K562 (cell line): ENCODE measurements around the gene LYZL4. TPM values are rescaled to one million over a fixed set of nuclear protein-coding genes. Genes with fewer than 3 reads are reported as not detected.

Experiments
- ATAC-seq: fragments of 200-7000 bp; cut with Tn5 transposase; 3 replicates; pipeline ENCODE4 v1.9.1; 2020; ENCODE audit warnings: moderate library complexity
- BruUV-seq: library from RNA; stranded (reverse); fragments of 400-500 nt; replicated peaks from 2 replicates; lab custom pipeline; 2021; lab: Mats Ljungman, UMichigan
- CTCF ChIA-PET: fragments of 300-600 bp; formaldehyde crosslinking; extraction: SDS; loops from one replicate; lab custom pipeline; 2021; ENCODE audit warnings: low intra/inter-chr PET ratio; lab: Yijun Ruan, JAX
- POLR2A ChIA-PET: fragments of 300-600, 350-650 bp; sonication (Branson Sonifier 250); formaldehyde crosslinking; extraction: SDS; loops from one replicate; lab custom pipeline; 2021; ENCODE audit warnings: antibody characterized with exemption, inconsistent platforms; lab: Yijun Ruan, JAX
- DNase-seq, 4 experiments: peaks; one replicate each; pipeline versions ENCODE4 v3.0.0 to v3.0.0-alpha.2; 2011 to 2018; ENCODE audit warnings: low spot score in 3 of 4, mixed read lengths in 3 of 4; ENCODE audit errors: extremely low read depth in 1 of 4
- FAIRE-seq: peaks from 2 replicates; lab custom pipeline; 2011; peaks lifted over from hg19 to GRCh38; lab: Jason Lieb, UNC
- H2AFZ ChIP-seq: 2 replicates; pipeline ENCODE4 v1.6.0; 2011; ENCODE audit warnings: low read depth, low read length, control low read depth, inconsistent platforms
- H3K27ac ChIP-seq: fragments of 200-600 bp; 3 replicates; pipeline ENCODE4 v1.8.0; 2011; ENCODE audit warnings: low read depth, mild to moderate bottlenecking, control low read depth, inconsistent platforms, low read length, moderate library complexity, mixed read lengths; ENCODE audit errors: extremely low read depth
- H3K27me3 ChIP-seq, 2 experiments: fragments of 300-600 bp in 1 of 2; 2 replicates in 1 of 2; 3 replicates in 1 of 2; pipeline versions ENCODE4 v1.6.0 to v1.8.0; 2011; ENCODE audit warnings: inconsistent platforms in 2 of 2, low read length in 2 of 2, mild to moderate bottlenecking in 1 of 2, mixed read lengths in 1 of 2, moderate library complexity in 1 of 2; ENCODE audit not compliant: control insufficient read depth in 2 of 2, insufficient read depth in 2 of 2
- H3K36me3 ChIP-seq: fragments of 300-600 bp; 3 replicates; pipeline ENCODE4 v1.8.0; 2011; ENCODE audit warnings: mild to moderate bottlenecking, low read length, inconsistent platforms; ENCODE audit not compliant: control insufficient read depth, insufficient read depth
- H3K4me1 ChIP-seq, 2 experiments: fragments of 200-600 bp in 1 of 2; replicated peaks in 1 of 2; 2 replicates in 1 of 2; 3 replicates in 1 of 2; pipeline versions ENCODE4 v1.5.1 to v1.8.0; 2011; ENCODE audit warnings: inconsistent platforms in 2 of 2, low read length in 2 of 2, mild to moderate bottlenecking in 1 of 2, mixed read lengths in 1 of 2, moderate library complexity in 1 of 2; ENCODE audit not compliant: control insufficient read depth in 2 of 2, insufficient read depth in 2 of 2
- H3K4me2 ChIP-seq: 2 replicates; pipeline ENCODE4 v1.6.1; 2011; ENCODE audit warnings: low read length, control low read depth, inconsistent platforms, mixed read lengths; ENCODE audit not compliant: insufficient read depth
- H3K4me3 ChIP-seq: fragments of 200-600 bp; sonication (generic), shearing (Covaris generic); 2 replicates; pipeline ENCODE4 v1.5.1; 2016; ENCODE audit warnings: control low read depth, inconsistent platforms
- H3K79me2 ChIP-seq: fragments of 200-600 bp; 3 replicates; pipeline ENCODE4 v1.8.0; 2011; ENCODE audit warnings: low read length, inconsistent platforms; ENCODE audit not compliant: control insufficient read depth, insufficient read depth
- H3K9ac ChIP-seq, 2 experiments: 2 replicates each; pipeline versions ENCODE4 v1.6.0 to v1.6.1; 2011; ENCODE audit warnings: low read depth in 2 of 2, low read length in 2 of 2, control low read depth in 1 of 2, inconsistent platforms in 1 of 2, mild to moderate bottlenecking in 1 of 2, mixed read lengths in 1 of 2; ENCODE audit not compliant: insufficient read depth in 1 of 2
- H3K9me1 ChIP-seq: one replicate; pipeline ENCODE4 v1.6.0; 2011; ENCODE audit warnings: inconsistent platforms, mild to moderate bottlenecking, low read length, moderate library complexity; ENCODE audit not compliant: control insufficient read depth, insufficient read depth
- H3K9me3 ChIP-seq: replicated peaks from 2 replicates; pipeline ENCODE4 v1.5.1; 2011; ENCODE audit warnings: low read depth, low read length, inconsistent platforms; ENCODE audit not compliant: control insufficient read depth, insufficient read depth
- H4K20me1 ChIP-seq: replicated peaks from 2 replicates; pipeline ENCODE4 v1.6.1; 2011; ENCODE audit warnings: low read length, inconsistent platforms, mixed read lengths; ENCODE audit not compliant: control insufficient read depth, insufficient read depth
- ATF1 ChIP-seq, 2 experiments: fragments of 450-650 bp in 1 of 2; IDR thresholded peaks; 2 replicates each; pipeline ENCODE4 v1.6.1; 2016; ENCODE audit warnings: missing compliant biosample characterization in 1 of 2, missing genetic modification characterization in 1 of 2
- BACH1 ChIP-seq: fragments of 200-800 bp; sonication (Bioruptor generic); IDR thresholded peaks from 2 replicates; pipeline ENCODE4 v1.6.1; 2016; ENCODE audit warnings: missing genetic modification characterization, missing compliant biosample characterization
- CREB1 ChIP-seq, 2 experiments: sonication (generic) in 1 of 2; formaldehyde crosslinking in 1 of 2; IDR thresholded peaks; 2 replicates each; pipeline versions ENCODE4 v1.6.1 to v1.8.0; 2012 to 2022; ENCODE audit warnings: inconsistent platforms in 1 of 2, mild to moderate bottlenecking in 1 of 2, missing genetic modification reagents in 1 of 2, moderate library complexity in 1 of 2
- DEAF1 ChIP-seq: fragments of 450-650 bp; formaldehyde crosslinking; IDR thresholded peaks from 2 replicates; pipeline ENCODE4 v1.4.0; 2020; ENCODE audit warnings: mild to moderate bottlenecking, moderate library complexity
- DMBX1 ChIP-seq: fragments of 250-450 bp; sonication (Bioruptor Pico); IDR thresholded peaks from 2 replicates; pipeline ENCODE4 v1.8.0; 2022; ENCODE audit warnings: inconsistent platforms, mild to moderate bottlenecking, moderate library complexity, borderline replicate concordance
- EGR1 ChIP-seq: fragments of 450-650 bp; conservative IDR thresholded peaks from 2 replicates; pipeline ENCODE4 v1.6.1; 2017; ENCODE audit warnings: mild to moderate bottlenecking
- HNRNPH1 ChIP-seq: fragments of 200-400 bp; formaldehyde crosslinking; optimal IDR thresholded peaks from 2 replicates; pipeline ENCODE3; 2017; ENCODE audit warnings: low read depth, mild to moderate bottlenecking, low read length, moderate library complexity
- JUN ChIP-seq, 2 experiments: sonication (generic) in 1 of 2; formaldehyde crosslinking in 1 of 2; IDR thresholded peaks; 2 replicates each; pipeline versions ENCODE4 v1.6.1 to v1.8.0; 2012 to 2022; ENCODE audit warnings: borderline replicate concordance in 2 of 2, mild to moderate bottlenecking in 2 of 2, improper control_type of control experiment in 1 of 2, low read depth in 1 of 2, low read length in 1 of 2, missing genetic modification reagents in 1 of 2
- SRSF1 ChIP-seq: fragments of 200-400 bp; formaldehyde crosslinking; IDR thresholded peaks from 2 replicates; pipeline ENCODE4 v1.6.1; 2017; ENCODE audit warnings: mild to moderate bottlenecking, low read depth, low read length, moderate library complexity
- TAF1 ChIP-seq: IDR thresholded peaks from 2 replicates; pipeline ENCODE4 v1.6.1; 2011; ENCODE audit warnings: mild to moderate bottlenecking, low read length, moderate library complexity; ENCODE audit not compliant: insufficient read depth, control insufficient read depth, severe bottlenecking; ENCODE audit errors: extremely low read depth
- ZKSCAN3 ChIP-seq: fragments of 250-450 bp; sonication (Bioruptor Pico); IDR thresholded peaks from 2 replicates; pipeline ENCODE4 v1.4.0; 2020
- ZNF3 ChIP-seq: fragments of 250-450 bp; sonication (Bioruptor Pico); IDR thresholded peaks from 2 replicates; pipeline ENCODE4 v1.5.0; 2021; ENCODE audit warnings: mild to moderate bottlenecking, moderate library complexity
- WGBS: fragments of 100-300 bp; shearing (Covaris generic); methylation state at CpG from one replicate; pipeline ENCODE4 v1.1.6; 2016; ENCODE audit warnings: low coverage, mixed read lengths; ENCODE audit not compliant: insufficient coverage; ENCODE audit errors: missing lambda C conversion rate; 5-methylcytosine and 5-hydroxymethylcytosine counted together
- in situ Hi-C: fragments of 300-500 bp; cut with MboI; formaldehyde crosslinking; loops from 4 replicates; pipeline ENCODE4 v1.15.0; 2018; ENCODE audit warnings: inconsistent platforms, mixed read lengths
- intact Hi-C: fragments of 100-400 bp; cut with micrococcal nuclease; formaldehyde crosslinking; loops from 2 replicates; pipeline ENCODE4 v1.14.2; 2022
- polyA plus RNA-seq, 8 experiments: library from polyadenylated mRNA; depleted of rRNA in 4 of 8; stranded (reverse) in 5 of 8; unstranded in 3 of 8; fragments of >200 nt; fragmentation: Nextera tagmentation in 2 of 8; fragmentation: Illumina TruSeq in 1 of 8; extraction: Ambion mirVana in 2 of 8; extraction: Trizol in 1 of 8; gene quantifications; 2 replicates each; pipeline versions ENCODE4 v1.2.1 to v1.2.3, GENCODE V29; 2011 to 2014; ENCODE audit warnings: inconsistent platforms in 1 of 8, missing spikeins in 1 of 8
- total RNA-seq, 7 experiments: library from RNA; depleted of rRNA in 6 of 7; stranded (reverse); fragments of >200 nt in 6 of 7; fragmentation: Illumina TruSeq in 2 of 7; extraction: Trizol in 2 of 7; gene quantifications; 2 replicates each; pipeline versions ENCODE4 v1.2.1 to v1.2.3, GENCODE V29; 2011 to 2021; ENCODE audit warnings: low replicate concordance in 1 of 7

Gene LYZL4
- total and polyA plus RNA-seq, 9 of the 15 experiments (the other 6 are each of a cell fraction or from before 2014, with no cell fraction given): not detected

- TF ChIP-seq DEAF1 (CRISPR knock-in tag): no peak
- no peak for TF ChIP-seq CREB1 (IDR thresholded peaks at IDR 0.05)
- no peak for TF ChIP-seq CREB1 (CRISPR knock-in tag; IDR thresholded peaks at IDR 0.05)
Measured at GRCh38 chr3:42451546-42452230, 41.3 kb upstream of the LYZL4 start (continued).

GRCh38 chr3:42451116-42451515, 40.7 kb upstream of the LYZL4 start:
- no peak overlapping the region for H3K27ac ChIP-seq
- intact Hi-C loops: no loop called here
- peaks cover 13% of the 10 kb centered on the region in 2 experiments for H3K27me3 ChIP-seq
- WGBS: 3% methylated on average over 2 of the region's 2 CpGs
- no peak overlapping the region for H2AFZ ChIP-seq
- H3K9me3 ChIP-seq: no peaks in the 10 kb centered on the region
- BruUV-seq: no TSS peak
- TF ChIP-seq JUN (IDR thresholded peaks at IDR 0.05; ENCODE audit: borderline replicate concordance, low read depth, low read length): no peak
- TF ChIP-seq JUN (CRISPR knock-in tag; IDR thresholded peaks at IDR 0.05; ENCODE audit: borderline replicate concordance): no peak
- no peak for TF ChIP-seq TAF1
- no peak for TF ChIP-seq BACH1 (tag)
- TF ChIP-seq SRSF1: no peak
- TF ChIP-seq ATF1 (CRISPR knock-in tag; IDR thresholded peaks at IDR 0.05): no peak
- TF ChIP-seq ATF1 (tag; IDR thresholded peaks at IDR 0.05): no peak
- TF ChIP-seq ZNF3 (CRISPR knock-in tag): no peak
- no peak for TF ChIP-seq DMBX1 (CRISPR knock-in tag)
- TF ChIP-seq ZKSCAN3 (CRISPR knock-in tag): no peak
- TF ChIP-seq EGR1: no peak
- TF ChIP-seq HNRNPH1: no peak
- H3K4me3 ChIP-seq: no peak overlapping the region
- CTCF ChIA-PET: no interaction called here
- H4K20me1 ChIP-seq: no peaks in the 10 kb centered on the region
- POLR2A ChIA-PET: interaction anchor here (0.8 kb wide), 1 partner anchor 10 kb away, joined by 4 read pairs; no protein-coding TSS in a partner anchor
- no peaks in the 10 kb centered on the region for H3K9me1 ChIP-seq
- no peaks in the 10 kb centered on the region for H3K79me2 ChIP-seq
- DNase-seq (no peak), ATAC-seq (no peak), FAIRE-seq (no peak)
- H3K4me1 ChIP-seq: no peaks in the 10 kb centered on the region
- no peak overlapping the region for H3K4me2 ChIP-seq
- H3K9ac ChIP-seq: no peak overlapping the region
- no peaks in the 10 kb centered on the region for H3K36me3 ChIP-seq
- in situ Hi-C loops: no loop called here
